HL-60 (cell line): ENCODE measurements around the gene PDLIM5.

ENCODE experiments used
- GABPA ChIP-seq: IDR thresholded peaks from 2 replicates; pipeline ENCODE4 v1.6.1; 2012; ENCODE audit warnings: low read depth
- POLR2AphosphoS5 ChIP-seq: IDR thresholded peaks from 2 replicates; pipeline ENCODE4 v1.6.1; 2012; ENCODE audit warnings: low read depth
- SPI1 ChIP-seq: IDR thresholded peaks from 2 replicates; pipeline ENCODE4 v1.6.1; 2012; ENCODE audit warnings: low read depth, mild to moderate bottlenecking, borderline replicate concordance
- TF ChIP-seq, protein P1 (sequence below): IDR thresholded peaks from one replicate; pipeline ENCODE4 v1.5.1; 2011; ENCODE audit warnings: low read length, control low read depth, inconsistent platforms; ENCODE audit not compliant: insufficient read depth
- TF ChIP-seq, protein P2 (sequence below): IDR thresholded peaks from 2 replicates; pipeline ENCODE4 v1.6.1; 2012; ENCODE audit warnings: low read depth; ENCODE audit not compliant: insufficient replicate concordance

DNA sequence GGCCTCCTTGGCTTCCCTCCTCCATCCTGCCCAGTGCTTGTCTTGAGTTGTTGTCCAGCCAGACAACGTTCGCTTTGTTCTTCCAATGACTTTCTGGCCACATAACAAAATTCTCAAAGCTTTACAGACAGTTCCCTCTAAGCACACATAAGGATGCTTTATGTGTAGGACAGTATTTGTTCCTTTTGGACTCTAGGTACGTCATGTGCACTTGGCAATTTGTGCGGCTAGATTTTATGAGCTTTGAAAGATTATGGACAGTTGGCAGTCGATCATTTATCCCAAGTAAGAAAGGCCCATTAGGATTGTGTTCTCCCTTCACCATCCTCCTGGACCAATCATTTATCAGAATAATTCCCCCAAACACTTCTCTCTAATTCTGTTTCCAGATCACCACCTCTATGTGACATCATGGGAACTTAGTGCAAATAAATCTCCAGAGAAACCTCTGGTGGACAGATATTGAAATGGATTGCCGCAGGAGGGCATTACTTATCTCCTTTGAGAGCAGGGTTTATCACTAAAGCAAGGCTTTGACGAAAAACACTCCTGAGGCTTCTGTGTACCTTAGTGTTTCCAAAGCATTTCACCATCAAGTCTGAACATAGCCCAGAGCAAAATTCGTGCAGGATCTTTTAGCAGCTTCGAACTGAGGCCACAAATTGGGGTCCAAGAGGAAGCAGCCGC, 228.6 kb downstream of the PDLIM5 start:
- TF ChIP-seq POLR2AphosphoS5 (no peak), SPI1 (no peak), GABPA (no peak)
- TF ChIP-seq, protein P1, sequence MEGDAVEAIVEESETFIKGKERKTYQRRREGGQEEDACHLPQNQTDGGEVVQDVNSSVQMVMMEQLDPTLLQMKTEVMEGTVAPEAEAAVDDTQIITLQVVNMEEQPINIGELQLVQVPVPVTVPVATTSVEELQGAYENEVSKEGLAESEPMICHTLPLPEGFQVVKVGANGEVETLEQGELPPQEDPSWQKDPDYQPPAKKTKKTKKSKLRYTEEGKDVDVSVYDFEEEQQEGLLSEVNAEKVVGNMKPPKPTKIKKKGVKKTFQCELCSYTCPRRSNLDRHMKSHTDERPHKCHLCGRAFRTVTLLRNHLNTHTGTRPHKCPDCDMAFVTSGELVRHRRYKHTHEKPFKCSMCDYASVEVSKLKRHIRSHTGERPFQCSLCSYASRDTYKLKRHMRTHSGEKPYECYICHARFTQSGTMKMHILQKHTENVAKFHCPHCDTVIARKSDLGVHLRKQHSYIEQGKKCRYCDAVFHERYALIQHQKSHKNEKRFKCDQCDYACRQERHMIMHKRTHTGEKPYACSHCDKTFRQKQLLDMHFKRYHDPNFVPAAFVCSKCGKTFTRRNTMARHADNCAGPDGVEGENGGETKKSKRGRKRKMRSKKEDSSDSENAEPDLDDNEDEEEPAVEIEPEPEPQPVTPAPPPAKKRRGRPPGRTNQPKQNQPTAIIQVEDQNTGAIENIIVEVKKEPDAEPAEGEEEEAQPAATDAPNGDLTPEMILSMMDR: no peak
- TF ChIP-seq, protein P2, sequence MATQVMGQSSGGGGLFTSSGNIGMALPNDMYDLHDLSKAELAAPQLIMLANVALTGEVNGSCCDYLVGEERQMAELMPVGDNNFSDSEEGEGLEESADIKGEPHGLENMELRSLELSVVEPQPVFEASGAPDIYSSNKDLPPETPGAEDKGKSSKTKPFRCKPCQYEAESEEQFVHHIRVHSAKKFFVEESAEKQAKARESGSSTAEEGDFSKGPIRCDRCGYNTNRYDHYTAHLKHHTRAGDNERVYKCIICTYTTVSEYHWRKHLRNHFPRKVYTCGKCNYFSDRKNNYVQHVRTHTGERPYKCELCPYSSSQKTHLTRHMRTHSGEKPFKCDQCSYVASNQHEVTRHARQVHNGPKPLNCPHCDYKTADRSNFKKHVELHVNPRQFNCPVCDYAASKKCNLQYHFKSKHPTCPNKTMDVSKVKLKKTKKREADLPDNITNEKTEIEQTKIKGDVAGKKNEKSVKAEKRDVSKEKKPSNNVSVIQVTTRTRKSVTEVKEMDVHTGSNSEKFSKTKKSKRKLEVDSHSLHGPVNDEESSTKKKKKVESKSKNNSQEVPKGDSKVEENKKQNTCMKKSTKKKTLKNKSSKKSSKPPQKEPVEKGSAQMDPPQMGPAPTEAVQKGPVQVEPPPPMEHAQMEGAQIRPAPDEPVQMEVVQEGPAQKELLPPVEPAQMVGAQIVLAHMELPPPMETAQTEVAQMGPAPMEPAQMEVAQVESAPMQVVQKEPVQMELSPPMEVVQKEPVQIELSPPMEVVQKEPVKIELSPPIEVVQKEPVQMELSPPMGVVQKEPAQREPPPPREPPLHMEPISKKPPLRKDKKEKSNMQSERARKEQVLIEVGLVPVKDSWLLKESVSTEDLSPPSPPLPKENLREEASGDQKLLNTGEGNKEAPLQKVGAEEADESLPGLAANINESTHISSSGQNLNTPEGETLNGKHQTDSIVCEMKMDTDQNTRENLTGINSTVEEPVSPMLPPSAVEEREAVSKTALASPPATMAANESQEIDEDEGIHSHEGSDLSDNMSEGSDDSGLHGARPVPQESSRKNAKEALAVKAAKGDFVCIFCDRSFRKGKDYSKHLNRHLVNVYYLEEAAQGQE: no peak
